ENCODE measurements around the gene CCDC51. TPM values are rescaled to one million over a fixed set of nuclear protein-coding genes. Genes with fewer than 3 reads are reported as not detected.

CCDC51 gene
- total and polyA plus RNA-seq, 2 of the 13 experiments (the other 11 are each of a cell fraction or from before 2014, with no cell fraction given), result 18.1 to 29.4 TPM

DNA sequence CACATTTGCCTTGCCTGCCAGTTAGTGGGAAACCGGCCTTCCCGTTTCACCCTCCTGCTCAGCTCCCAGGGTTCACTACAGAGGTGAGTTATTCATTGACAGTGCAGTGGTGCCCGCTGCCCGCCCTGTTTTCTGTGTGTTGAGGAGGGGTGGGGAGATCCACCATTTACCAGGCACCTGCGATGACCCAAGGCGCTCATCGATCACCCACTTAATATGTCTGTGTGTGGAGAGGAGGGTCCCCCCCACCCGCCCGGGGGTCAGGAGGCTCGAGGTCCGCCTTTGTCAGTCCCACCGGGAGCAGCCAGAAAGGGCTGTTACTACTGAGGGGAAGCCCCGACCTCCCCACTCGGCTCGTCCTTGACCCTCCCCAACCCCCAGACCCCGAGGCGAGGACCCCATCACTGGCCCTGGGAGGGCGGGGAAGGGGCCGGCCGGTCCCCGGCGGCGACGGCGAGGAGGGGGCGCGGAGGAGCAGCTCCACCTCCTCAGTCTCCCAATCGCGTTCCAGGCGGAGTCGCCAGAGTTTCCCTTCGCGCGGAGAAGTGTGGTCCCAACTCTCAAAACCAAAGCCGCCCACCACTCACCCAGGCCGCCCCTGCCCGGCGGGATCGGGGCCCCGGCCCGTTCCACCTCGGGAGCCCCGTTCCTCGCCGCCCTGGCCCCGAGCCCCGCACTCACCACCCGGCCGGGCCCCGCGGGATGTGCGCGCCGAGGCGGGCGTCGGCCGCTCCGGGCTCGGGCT is 11.2 kb downstream of the CCDC51 start (continued):
- TF ChIP-seq TCF12 (IDR thresholded peaks at IDR 0.05) (no peak), TCF12 (CRISPR knock-in tag; IDR thresholded peaks at IDR 0.05) (no peak), IRF2 (CRISPR knock-in tag; IDR thresholded peaks at IDR 0.05) (no peak; the same call in 1 of the 2 replicates), ZNF841 (CRISPR knock-in tag; IDR thresholded peaks at IDR 0.05; ENCODE audit: borderline replicate concordance) (no peak), JDP2 (CRISPR knock-in tag; IDR thresholded peaks at IDR 0.05; ENCODE audit: borderline replicate concordance) (peak; percentile 53; the same call in 1 of the 2 replicates), SATB2 (CRISPR knock-in tag; IDR thresholded peaks at IDR 0.05) (no peak), NRL (CRISPR knock-in tag; IDR thresholded peaks at IDR 0.05; ENCODE audit: borderline replicate concordance) (no peak), ZNF232 (CRISPR knock-in tag; IDR thresholded peaks at IDR 0.05; ENCODE audit: borderline replicate concordance) (peak; percentile 73; the same call in 1 of the 2 replicates), NFIC (IDR thresholded peaks at IDR 0.05; ENCODE audit: low read length) (no peak), ZNF282 (IDR thresholded peaks at IDR 0.05; ENCODE audit: partially characterized antibody) (no peak), ZNF652 (CRISPR knock-in tag; IDR thresholded peaks at IDR 0.05; ENCODE audit: borderline replicate concordance, low read depth) (no peak), ZNF790 (CRISPR knock-in tag; IDR thresholded peaks at IDR 0.05; ENCODE audit: borderline replicate concordance) (no peak), TEAD3 (CRISPR knock-in tag; optimal IDR thresholded peaks at IDR 0.05; ENCODE audit: borderline replicate concordance) (peak; percentile 7), ZFP82 (CRISPR knock-in tag; IDR thresholded peaks at IDR 0.05; ENCODE audit: borderline replicate concordance) (0 out of 2 replicates have a peak, but pooled peaks have one; percentile 14), BRD4 (CRISPR knock-in tag; IDR thresholded peaks at IDR 0.05) (no peak), NFE2L2 (IDR thresholded peaks at IDR 0.05; ENCODE audit: low read length) (no peak), ZNF160 (CRISPR knock-in tag; IDR thresholded peaks at IDR 0.05) (no peak), ZNF292 (CRISPR knock-in tag; IDR thresholded peaks at IDR 0.05; ENCODE audit: borderline replicate concordance, low read depth) (no peak)
- TF ChIP-seq, protein P1, sequence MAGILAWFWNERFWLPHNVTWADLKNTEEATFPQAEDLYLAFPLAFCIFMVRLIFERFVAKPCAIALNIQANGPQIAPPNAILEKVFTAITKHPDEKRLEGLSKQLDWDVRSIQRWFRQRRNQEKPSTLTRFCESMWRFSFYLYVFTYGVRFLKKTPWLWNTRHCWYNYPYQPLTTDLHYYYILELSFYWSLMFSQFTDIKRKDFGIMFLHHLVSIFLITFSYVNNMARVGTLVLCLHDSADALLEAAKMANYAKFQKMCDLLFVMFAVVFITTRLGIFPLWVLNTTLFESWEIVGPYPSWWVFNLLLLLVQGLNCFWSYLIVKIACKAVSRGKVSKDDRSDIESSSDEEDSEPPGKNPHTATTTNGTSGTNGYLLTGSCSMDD (CRISPR knock-in tag; IDR thresholded peaks at IDR 0.05), result no peak
- TF ChIP-seq, protein P2, sequence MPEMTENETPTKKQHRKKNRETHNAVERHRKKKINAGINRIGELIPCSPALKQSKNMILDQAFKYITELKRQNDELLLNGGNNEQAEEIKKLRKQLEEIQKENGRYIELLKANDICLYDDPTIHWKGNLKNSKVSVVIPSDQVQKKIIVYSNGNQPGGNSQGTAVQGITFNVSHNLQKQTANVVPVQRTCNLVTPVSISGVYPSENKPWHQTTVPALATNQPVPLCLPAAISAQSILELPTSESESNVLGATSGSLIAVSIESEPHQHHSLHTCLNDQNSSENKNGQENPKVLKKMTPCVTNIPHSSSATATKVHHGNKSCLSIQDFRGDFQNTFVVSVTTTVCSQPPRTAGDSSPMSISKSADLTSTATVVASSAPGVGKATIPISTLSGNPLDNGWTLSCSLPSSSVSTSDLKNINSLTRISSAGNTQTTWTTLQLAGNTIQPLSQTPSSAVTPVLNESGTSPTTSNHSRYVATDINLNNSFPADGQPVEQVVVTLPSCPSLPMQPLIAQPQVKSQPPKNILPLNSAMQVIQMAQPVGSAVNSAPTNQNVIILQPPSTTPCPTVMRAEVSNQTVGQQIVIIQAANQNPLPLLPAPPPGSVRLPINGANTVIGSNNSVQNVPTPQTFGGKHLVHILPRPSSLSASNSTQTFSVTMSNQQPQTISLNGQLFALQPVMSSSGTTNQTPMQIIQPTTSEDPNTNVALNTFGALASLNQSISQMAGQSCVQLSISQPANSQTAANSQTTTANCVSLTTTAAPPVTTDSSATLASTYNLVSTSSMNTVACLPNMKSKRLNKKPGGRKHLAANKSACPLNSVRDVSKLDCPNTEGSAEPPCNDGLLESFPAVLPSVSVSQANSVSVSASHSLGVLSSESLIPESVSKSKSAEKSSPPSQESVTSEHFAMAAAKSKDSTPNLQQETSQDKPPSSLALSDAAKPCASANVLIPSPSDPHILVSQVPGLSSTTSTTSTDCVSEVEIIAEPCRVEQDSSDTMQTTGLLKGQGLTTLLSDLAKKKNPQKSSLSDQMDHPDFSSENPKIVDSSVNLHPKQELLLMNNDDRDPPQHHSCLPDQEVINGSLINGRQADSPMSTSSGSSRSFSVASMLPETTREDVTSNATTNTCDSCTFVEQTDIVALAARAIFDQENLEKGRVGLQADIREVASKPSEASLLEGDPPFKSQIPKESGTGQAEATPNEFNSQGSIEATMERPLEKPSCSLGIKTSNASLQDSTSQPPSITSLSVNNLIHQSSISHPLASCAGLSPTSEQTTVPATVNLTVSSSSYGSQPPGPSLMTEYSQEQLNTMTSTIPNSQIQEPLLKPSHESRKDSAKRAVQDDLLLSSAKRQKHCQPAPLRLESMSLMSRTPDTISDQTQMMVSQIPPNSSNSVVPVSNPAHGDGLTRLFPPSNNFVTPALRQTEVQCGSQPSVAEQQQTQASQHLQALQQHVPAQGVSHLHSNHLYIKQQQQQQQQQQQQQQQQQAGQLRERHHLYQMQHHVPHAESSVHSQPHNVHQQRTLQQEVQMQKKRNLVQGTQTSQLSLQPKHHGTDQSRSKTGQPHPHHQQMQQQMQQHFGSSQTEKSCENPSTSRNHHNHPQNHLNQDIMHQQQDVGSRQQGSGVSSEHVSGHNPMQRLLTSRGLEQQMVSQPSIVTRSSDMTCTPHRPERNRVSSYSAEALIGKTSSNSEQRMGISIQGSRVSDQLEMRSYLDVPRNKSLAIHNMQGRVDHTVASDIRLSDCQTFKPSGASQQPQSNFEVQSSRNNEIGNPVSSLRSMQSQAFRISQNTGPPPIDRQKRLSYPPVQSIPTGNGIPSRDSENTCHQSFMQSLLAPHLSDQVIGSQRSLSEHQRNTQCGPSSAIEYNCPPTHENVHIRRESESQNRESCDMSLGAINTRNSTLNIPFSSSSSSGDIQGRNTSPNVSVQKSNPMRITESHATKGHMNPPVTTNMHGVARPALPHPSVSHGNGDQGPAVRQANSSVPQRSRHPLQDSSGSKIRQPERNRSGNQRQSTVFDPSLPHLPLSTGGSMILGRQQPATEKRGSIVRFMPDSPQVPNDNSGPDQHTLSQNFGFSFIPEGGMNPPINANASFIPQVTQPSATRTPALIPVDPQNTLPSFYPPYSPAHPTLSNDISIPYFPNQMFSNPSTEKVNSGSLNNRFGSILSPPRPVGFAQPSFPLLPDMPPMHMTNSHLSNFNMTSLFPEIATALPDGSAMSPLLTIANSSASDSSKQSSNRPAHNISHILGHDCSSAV (CRISPR knock-in tag; IDR thresholded peaks at IDR 0.05; ENCODE audit: borderline replicate concordance), result no peak
- TF ChIP-seq, protein P3, sequence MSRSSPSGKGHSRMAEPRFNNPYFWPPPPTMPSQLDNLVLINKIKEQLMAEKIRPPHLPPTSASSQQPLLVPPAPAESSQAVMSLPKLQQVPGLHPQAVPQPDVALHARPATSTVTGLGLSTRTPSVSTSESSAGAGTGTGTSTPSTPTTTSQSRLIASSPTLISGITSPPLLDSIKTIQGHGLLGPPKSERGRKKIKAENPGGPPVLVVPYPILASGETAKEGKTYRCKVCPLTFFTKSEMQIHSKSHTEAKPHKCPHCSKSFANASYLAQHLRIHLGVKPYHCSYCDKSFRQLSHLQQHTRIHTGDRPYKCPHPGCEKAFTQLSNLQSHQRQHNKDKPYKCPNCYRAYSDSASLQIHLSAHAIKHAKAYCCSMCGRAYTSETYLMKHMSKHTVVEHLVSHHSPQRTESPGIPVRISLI (CRISPR knock-in tag; IDR thresholded peaks at IDR 0.05; ENCODE audit: borderline replicate concordance), result no peak

Data from HepG2 (cell line).